Gastrocnemius medialis (tissue), 4 donors: ENCODE measurements around the gene CCDC85C.

Experiments
- POLR2A ChIP-seq, 2 donors: fragments of 450-650 bp; IDR thresholded peaks; one replicate each; pipeline ENCODE4 v1.6.1; 2017; ENCODE audit warnings: antibody characterized with exemption in 2 of 2, mild to moderate bottlenecking in 2 of 2, moderate library complexity in 2 of 2
- TF ChIP-seq, protein P1 (sequence below), 5 experiments: fragments of 450-650 bp in 3 of 5; fragments of 200-600 bp in 2 of 5; sonication (generic) in 2 of 5; IDR thresholded peaks in 4 of 5; conservative IDR thresholded peaks in 1 of 5; 1 replicate in 4 of 5; 2 replicates in 1 of 5; pipeline ENCODE4 v1.5.1; 2016 to 2019; ENCODE audit warnings: antibody characterized with exemption in 5 of 5, mild to moderate bottlenecking in 3 of 5, moderate library complexity in 3 of 5

GRCh38 chr14:99561864-99562263 lies 42.1 kb downstream of the CCDC85C start:
- TF ChIP-seq, protein P1, sequence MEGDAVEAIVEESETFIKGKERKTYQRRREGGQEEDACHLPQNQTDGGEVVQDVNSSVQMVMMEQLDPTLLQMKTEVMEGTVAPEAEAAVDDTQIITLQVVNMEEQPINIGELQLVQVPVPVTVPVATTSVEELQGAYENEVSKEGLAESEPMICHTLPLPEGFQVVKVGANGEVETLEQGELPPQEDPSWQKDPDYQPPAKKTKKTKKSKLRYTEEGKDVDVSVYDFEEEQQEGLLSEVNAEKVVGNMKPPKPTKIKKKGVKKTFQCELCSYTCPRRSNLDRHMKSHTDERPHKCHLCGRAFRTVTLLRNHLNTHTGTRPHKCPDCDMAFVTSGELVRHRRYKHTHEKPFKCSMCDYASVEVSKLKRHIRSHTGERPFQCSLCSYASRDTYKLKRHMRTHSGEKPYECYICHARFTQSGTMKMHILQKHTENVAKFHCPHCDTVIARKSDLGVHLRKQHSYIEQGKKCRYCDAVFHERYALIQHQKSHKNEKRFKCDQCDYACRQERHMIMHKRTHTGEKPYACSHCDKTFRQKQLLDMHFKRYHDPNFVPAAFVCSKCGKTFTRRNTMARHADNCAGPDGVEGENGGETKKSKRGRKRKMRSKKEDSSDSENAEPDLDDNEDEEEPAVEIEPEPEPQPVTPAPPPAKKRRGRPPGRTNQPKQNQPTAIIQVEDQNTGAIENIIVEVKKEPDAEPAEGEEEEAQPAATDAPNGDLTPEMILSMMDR (IDR thresholded peaks at IDR 0.05 in 4 of 5, conservative IDR thresholded peaks at IDR 0.05 in 1 of 5) = no peak
- no peak for TF ChIP-seq POLR2A (IDR thresholded peaks at IDR 0.05)
